LoVo (cell line): ENCODE results near the gene ZNF564.
"Not testable (repeated sequence)": the region's sequence is repeated elsewhere in the genome, so short reads cannot be mapped to it uniquely, and the experiment has no call there.

Source experiments
- DNase-seq: peaks from one replicate; pipeline ENCODE4 v3.0.0-alpha.2; 2016; ENCODE audit warnings: low spot score

Gene ZNF564

DNA sequence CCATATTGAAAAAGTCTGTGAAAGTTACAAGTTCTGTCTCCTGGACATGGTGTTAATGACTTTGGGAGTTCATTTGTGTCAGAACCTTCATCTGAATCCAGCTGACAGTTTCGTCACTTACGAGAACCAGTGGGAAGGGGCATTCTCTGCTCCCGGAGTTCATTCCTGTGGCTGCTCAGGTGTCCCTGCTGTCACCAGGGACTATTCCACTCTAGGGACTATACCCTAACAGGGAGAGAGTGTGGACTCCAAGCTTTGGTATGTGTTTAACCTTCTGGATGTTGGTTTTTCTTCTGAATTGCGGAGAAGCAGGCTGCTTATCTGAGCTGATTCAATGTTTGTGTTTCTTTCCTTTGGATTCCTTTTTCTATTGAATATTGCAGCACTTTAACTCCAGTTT is 54.2 kb downstream of the ZNF564 start:
- no peak for DNase-seq

DNA sequence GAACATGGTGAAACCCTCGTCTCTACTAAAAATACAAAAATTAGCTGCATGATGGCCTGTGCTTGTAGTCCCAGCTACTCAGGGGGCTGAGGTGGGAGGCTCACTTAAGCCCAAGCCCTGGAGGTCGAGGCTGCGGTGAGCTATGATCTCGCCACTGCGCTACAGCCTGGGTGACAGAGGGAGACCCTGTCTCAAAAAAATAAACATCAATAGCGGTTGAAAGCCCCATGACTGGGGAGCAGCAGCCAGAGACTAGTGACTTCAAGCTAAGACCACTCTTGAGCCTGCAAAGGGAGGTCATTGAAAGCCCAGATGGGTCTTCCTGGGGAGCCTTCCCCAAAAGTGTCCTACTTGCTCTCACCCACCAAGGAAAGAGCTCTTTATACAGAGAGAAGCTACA is 54.8 kb downstream of the ZNF564 start:
- DNase-seq = no peak

DNA sequence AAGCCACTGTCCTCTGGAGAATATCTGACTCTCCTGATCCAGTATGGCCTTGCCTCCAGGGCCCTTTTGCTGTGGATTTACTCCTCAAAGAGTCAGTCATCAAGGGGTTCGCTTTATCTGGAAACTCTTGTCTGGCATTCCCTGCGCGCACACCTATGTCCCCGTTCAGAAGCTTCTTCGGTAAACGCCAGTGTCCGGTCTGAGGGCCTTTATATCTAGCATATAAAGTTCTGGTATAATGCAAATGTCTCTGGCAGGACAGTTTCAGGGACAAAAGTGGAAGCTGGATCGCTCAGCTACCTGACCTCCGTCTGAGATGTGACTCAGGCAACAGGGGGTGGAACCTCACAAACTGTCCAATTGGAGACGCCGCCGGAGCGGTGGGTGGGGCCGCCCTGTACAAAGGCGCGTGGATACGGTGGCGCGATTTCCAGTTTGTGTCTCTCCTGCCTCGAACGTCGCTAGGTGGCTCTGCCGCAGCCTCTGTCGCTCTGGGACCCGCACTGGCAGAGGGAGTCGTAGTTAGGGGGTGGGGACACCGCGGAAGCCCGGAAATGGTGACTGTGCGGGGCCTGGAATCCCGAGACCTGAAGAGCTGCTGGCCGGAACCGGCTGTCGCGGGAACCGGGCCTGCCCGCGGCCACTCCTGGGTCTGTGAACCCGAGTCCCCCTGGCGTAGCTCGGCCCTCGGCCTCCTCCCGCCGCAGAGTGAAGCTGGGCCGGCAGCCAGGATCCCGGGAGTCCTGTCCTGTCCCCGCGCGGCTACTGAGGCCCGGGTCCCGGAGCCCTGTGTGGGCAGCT is 56.1 kb downstream of the ZNF564 start:
- peak; percentile 97 for DNase-seq

DNA sequence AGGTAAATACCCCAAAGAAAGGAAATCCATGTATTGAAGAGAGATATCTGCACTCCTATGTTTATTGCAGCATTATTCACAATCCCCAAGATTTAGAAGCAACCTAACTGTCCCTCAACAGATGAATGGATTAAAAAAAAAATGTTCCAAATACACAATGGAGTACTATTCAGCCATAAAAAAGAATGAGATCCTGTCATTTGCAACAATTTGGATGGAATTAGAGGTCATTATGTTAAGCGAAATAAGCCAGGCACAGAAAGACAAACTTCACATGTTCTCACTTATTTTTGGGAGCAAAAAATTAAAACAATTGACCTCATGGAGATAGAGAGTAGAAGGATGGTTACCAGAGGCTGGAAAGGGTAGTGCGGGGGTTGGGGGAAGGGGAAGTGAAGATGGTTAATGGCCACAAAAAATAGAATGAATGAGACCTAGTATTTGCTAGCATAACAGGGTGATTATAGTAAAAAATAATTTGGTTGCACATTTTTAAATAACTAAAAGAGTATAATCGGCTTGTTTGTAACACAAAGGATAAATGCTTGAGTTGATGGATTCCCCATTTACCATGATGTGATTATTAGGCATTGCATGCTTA is 56.9 kb downstream of the ZNF564 start:
- no peak for DNase-seq

DNA sequence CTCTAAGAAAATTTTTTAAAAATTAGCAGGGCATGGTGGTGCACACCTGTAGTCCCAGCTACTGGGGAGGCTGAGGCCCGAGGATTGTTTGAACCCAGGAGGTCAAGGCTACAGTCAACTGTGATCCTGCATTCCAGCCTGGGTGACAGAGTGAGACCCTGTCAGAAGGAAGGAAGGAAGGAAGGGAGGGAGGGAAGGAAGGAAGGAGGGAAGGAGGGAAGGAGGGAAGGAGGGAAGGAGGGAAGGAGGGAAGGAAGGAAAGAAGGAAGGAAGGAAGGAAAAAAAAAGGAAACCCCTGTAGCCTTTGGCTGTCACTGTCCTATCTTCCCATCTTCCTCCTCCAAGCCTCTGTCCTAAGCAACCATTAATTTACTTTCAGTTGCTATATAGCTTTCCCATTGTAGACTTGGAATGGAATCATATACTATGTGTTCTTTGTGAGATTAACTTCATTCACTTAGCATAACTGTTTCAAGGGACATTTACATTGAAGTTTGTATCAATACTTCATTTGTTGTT is 65.0 kb downstream of the ZNF564 start:
- not testable (repeated sequence) for DNase-seq

DNA sequence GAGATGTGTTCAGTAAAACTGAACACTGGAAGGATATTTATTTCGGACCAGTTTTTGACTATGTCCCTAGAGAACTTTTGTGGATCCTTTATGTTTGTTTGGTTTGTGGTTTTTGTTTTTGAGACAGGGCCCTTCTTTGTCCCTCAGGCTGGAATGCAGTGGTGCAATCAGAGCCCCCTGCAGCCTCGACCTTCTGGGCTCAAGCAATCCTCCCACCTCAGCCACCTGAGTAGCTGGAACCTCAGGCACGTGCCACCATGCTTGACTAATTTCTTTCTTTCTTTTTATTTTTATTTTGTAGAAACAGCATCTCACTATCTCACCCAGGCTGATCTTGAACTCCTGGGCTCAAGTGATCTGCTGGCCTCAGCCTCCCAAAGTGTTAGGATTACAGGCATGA is 65.7 kb downstream of the ZNF564 start:
- DNase-seq = no peak

DNA sequence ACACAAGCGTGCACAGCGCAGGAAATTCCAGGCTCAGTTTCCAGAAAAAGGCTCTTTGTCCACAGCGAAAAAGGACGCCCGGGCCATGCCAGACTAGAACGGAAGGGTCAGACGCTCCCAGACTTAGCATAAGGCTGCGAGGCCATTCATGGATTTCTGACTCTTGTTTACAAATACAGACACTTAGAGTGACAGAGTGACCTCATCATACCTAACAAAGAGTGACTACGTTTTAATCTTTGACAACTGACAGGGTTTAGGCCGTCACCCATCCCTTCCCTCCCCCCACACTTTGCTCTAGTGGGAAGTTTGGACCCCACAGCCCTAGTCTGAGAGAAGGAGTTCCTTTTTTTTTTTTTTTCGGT is 66.2 kb downstream of the ZNF564 start:
- DNase-seq = peak; percentile 15

DNA sequence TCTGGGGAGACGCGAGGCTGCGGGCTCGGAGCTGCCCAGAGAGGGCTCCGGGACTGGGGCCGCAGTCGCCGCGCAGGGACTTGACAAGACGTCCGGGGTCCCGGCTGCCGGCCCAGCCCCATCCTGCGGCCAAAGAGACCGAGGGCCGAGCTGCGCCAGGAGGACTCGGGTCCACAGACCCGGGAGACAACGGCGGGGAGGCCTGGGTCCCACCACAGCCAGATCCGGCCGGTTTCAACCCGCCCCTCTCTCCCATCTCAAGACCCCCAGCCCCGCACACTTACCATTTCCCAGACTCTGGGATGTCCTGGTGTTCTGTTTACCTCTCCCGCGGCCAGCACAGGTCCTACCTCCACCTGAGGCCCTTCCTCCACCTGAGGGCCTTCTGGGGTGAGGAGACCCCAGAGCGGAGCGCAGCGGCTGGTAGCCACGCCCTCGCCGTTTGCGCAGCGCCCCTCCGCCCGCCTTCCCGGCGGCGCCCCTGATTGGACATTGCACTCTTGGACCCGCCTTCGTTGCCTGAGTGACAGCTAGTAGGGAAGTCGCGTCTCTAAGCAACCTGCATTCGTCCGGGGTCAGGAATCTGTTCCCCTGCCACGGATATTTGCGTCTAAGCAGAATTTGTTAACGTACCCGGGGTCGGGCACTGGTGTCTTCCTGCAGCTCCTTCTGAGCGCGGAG is 66.8 kb downstream of the ZNF564 start, which contains the start of gene ZNF709:
TSS of gene ZNF709 (minus strand) at position 446 of the 681 bp plus-strand sequence. CDS start at position 287, 159 bp downstream.
- DNase-seq = peak; percentile 90

DNA sequence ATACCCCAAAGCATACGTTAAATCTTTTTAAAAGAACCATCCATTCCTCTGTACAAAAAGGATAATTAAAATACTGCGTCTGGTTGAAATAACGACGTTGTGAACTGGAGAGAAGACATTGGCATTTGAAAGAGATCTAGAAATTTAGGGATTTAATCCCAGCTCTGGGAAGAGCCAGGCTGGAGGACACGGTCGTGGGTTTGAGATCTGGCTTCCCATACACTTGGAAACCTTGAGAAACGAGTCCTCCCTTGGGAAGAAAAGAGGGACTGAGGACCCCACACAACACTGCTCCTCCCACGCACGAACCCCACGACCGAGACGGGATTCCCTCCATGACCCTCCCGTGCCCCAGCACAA is 67.3 kb downstream of the ZNF564 start:
- no peak for DNase-seq

DNA sequence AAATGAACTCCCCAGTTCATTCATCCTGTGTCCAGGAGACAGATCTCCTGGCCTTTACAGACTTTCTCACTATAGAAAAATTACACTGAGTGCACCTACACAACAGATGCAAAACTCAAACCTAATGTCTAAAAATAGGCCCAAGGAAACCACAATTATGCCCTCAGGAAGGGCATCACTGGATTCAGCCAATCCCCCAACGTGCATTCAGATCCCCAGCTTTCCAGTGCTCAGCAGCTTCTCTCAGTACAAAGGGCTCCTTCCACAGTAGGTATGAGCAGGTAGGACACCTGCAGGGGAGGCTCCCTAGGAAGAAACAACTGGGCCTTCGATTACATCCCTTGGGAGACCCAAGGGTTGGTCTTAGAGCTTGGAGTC is 68.8 kb downstream of the ZNF564 start:
- no peak for DNase-seq

DNA sequence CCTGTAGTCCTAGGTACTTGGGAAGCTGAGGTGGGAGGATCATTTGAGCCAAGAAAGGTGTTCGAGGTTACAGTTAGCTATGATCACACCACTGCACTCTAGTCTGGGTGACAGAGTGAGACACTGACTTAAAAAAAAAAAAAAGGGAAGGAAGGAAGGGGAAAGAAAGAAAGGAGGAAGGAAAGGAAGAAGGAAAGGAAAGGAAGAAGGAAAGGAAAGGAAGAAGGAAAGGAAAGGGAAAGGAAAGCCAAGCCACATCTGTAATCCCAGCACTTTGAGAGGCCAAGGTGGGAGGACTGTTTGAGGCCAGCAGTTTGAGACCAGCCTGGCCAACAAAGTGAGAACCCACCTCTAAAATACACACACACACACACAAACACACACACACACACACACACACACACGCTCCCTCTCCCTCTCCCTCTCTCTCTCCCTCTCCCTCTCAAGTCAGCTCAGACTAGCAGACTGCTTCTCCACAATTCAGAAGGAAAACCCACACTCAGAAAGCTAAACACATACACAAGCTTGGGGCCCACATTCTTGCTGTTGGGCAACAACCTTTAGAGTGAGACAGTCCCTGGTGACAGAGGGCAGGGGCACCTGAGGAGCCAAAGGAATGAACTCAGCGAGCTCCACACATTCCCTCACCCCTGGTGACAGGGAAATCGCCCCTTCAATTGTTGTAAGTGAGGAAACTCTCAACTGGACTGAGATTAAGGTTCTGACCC is 69.3 kb downstream of the ZNF564 start:
- DNase-seq = no peak

DNA sequence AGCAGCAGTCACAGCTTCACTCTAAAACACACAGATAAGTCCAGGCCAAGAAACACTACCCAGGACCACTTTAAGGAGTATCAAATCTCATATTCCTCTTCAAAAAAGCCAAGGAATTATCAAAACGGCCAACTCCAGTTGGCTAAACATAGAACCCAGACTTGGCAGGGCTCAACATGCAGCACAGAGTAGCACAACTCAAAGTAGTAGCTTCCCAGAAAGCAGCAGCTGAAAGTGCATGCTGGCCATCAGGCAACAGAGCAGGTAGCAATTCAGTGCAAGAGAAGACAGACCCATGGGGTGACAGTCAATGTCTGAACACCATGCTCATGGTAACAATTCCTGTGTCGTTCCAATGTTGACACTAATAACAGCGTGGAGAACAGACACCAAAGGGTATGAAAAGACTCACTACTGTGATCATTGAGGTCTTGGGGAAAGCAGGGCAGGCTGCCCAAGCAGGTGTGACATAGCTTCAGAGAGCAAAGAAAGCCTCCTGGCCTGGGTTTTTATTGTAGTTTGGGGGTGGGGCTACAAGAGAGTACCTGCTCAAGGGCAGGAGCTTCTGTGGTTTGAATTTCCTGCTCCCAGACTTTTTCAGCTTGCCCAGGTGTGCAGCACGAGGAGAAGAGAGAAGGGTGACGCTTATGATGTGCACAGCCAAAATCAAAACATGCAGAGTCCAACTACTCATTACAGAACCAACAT is 72.9 kb downstream of the ZNF564 start:
- DNase-seq = no peak
